Upper lobe of right lung (tissue), 1 donor: ENCODE results near the gene CCDC24. TPM values are rescaled to one million over a fixed set of nuclear protein-coding genes. Genes with fewer than 3 reads are reported as not detected.

Source experiments
- ATAC-seq: fragments of 200-7000 bp; cut with Tn5 transposase; one replicate; pipeline ENCODE4 v1.9.1; 2020; ENCODE audit warnings: mild to moderate bottlenecking, moderate library complexity
- DNase-seq: peaks from one replicate; pipeline ENCODE4 v3.0.0-alpha.2; 2020
- H3K27ac ChIP-seq: fragments of 200-600 bp; one replicate; pipeline ENCODE4 v1.8.0; 2022
- H3K27me3 ChIP-seq: fragments of 200-600 bp; one replicate; pipeline ENCODE4 v1.8.0; 2022; ENCODE audit warnings: mild to moderate bottlenecking
- H3K36me3 ChIP-seq: fragments of 200-600 bp; one replicate; pipeline ENCODE4 v1.8.0; 2022
- H3K4me1 ChIP-seq: fragments of 200-600 bp; one replicate; pipeline ENCODE4 v1.8.0; 2022
- H3K4me3 ChIP-seq: fragments of 200-600 bp; one replicate; pipeline ENCODE4 v1.8.0; 2022; ENCODE audit warnings: mild to moderate bottlenecking
- H3K9me3 ChIP-seq: fragments of 200-600 bp; one replicate; pipeline ENCODE4 v1.8.0; 2022
- intact Hi-C: fragments of 100-400 bp; cut with DNase I; formaldehyde crosslinking; loops from one replicate; pipeline ENCODE4 v1.11.0; 2022
- total RNA-seq: library from RNA; stranded (reverse); fragmentation: NEBNext Ultra II Directional; extraction: Animal tissue kit (Norgen Biotek cat#: 25700); gene quantifications from one replicate; pipeline ENCODE4 v1.2.1, GENCODE V29; 2021
- TF ChIP-seq, protein P1 (sequence below): fragments of 200-600 bp; IDR thresholded peaks from one replicate; pipeline ENCODE4 v1.8.0; 2022; ENCODE audit warnings: antibody characterized with exemption
- donor health status: DM: no; HTN: yes; CAD: no; lungs with severe emphysema.

The CCDC24 gene
- total RNA-seq, 1 donor from 2014 or later: 5.3 TPM

DNA sequence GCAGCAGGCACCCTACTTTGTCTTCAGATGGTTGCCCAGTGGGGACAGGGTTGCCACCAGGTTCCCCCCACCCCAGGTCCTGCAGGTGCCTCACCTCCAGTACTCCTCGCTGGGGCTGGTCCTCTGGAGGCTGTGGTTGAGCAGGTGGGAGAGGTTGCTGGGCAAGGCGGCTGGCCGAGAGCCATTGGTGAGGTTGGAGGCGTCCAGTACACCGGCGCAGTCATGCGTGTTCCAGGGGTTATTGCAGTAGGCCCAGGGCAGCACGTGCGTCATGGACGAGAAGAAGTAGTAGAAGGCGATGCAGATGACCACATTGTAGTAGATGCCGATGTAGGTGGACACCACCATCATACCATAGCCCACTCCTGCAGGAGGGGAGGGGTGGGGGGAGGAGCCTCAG is 16.9 kb downstream of the CCDC24 start:
- TF ChIP-seq, protein P1, sequence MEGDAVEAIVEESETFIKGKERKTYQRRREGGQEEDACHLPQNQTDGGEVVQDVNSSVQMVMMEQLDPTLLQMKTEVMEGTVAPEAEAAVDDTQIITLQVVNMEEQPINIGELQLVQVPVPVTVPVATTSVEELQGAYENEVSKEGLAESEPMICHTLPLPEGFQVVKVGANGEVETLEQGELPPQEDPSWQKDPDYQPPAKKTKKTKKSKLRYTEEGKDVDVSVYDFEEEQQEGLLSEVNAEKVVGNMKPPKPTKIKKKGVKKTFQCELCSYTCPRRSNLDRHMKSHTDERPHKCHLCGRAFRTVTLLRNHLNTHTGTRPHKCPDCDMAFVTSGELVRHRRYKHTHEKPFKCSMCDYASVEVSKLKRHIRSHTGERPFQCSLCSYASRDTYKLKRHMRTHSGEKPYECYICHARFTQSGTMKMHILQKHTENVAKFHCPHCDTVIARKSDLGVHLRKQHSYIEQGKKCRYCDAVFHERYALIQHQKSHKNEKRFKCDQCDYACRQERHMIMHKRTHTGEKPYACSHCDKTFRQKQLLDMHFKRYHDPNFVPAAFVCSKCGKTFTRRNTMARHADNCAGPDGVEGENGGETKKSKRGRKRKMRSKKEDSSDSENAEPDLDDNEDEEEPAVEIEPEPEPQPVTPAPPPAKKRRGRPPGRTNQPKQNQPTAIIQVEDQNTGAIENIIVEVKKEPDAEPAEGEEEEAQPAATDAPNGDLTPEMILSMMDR: no peak
- no peaks in the 10 kb centered on the region for H3K36me3 ChIP-seq
- H3K4me1 ChIP-seq: no peaks in the 10 kb centered on the region
- H3K27me3 ChIP-seq: no peaks in the 10 kb centered on the region
- ATAC-seq (no peak), DNase-seq (no peak)
- intact Hi-C loops: no loop called here
- no peak overlapping the region for H3K4me3 ChIP-seq
- H3K27ac ChIP-seq: no peak overlapping the region
- no peaks in the 10 kb centered on the region for H3K9me3 ChIP-seq

DNA sequence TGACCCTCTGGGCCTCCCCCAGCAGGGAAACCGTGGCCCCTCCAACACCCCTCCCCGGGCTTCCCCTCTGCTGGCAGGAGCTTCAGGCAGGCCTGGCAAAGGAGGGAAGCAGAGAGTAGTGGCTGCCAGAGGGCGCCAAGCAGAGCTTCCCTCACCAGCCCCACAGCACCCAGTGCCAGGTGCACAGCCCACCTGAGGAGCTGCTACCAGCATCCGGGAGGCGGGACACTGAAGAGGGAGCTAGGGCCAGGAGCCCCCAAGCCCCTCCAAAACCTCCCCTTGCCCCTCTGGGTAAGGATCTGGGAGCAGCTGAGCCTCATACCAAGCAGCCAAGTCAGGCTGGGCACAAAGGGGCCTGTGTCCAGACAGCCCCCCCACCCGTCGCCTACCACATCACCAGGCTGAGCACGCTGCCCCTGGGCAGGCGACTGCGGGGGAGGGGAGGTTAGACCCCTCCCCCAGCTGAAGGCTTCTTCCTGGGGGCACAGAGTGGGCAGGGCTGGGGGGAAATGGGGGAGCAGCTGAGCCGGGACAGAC is 19.6 kb downstream of the CCDC24 start:
- H3K9me3 ChIP-seq: no peaks in the 10 kb centered on the region
- H3K27me3 ChIP-seq: no peaks in the 10 kb centered on the region
- no peak for ATAC-seq
- DNase-seq: no peak
- intact Hi-C loops: no loop called here
- TF ChIP-seq, protein P1: no peak
- no peak overlapping the region for H3K4me3 ChIP-seq
- no peak overlapping the region for H3K27ac ChIP-seq
- H3K36me3 ChIP-seq: no peaks in the 10 kb centered on the region
- H3K4me1 ChIP-seq: no peaks in the 10 kb centered on the region

DNA sequence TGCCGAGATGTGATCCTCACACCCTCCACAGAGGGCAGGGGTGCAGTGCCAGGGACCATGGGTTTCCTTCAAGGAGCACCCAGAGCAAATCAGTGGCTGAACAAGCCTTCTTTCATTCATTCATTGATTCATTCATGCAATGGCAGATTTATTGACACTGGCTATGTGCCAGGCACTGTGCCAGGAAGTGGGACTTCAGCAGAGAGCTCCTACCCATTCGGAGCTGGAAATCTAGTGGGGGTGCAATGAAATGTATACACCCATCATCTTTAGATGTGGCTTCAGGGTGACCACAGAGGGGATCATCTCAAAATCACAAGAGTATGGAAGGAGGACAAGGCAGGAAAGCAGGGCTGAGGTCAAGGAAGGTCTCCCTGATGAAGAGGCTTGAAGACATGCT is 21.0 kb downstream of the CCDC24 start:
- DNase-seq (no peak), ATAC-seq (no peak)
- intact Hi-C loops: no loop called here
- Histone ChIP-seq H3K27me3 (no peaks in the 10 kb centered on the region), H3K4me3 (no peak overlapping the region), H3K4me1 (no peaks in the 10 kb centered on the region), H3K36me3 (no peaks in the 10 kb centered on the region), H3K27ac (no peak overlapping the region), H3K9me3 (no peaks in the 10 kb centered on the region)
- TF ChIP-seq, protein P1: no peak

DNA sequence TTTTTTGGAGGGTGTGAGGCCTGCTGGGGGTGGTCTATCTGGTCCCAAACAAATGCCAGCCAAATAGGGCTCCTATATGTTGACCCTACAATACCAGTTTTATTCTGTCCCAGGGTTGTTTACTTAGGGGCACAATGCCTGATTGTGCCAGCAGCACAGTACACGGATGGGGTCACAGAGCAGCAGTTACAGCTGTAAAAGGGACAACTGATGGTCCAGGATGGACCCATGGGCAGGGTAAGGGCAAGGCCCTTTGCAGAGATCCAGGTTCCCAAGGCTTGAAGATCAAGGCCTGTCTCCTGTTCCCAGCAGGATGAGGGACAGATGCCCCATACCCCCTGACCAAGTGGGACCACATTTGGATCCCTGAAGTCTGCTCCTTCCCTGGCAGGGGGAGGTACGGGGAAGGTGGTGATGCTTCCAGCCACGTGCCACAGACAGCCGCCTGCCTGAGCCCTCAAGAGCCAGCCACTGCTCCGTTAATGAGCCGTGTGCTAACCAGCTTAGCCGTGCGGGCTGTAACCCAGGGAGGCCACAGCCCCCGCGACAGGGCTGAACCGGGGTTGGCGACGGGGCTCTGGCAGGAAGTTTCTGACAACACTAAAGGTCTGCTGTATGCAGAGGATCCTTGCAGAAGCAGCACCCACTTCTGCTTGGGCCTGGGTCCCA is 21.7 kb downstream of the CCDC24 start:
- Histone ChIP-seq H3K27me3 (no peaks in the 10 kb centered on the region), H3K36me3 (no peaks in the 10 kb centered on the region), H3K4me1 (no peaks in the 10 kb centered on the region), H3K27ac (no peak overlapping the region), H3K4me3 (no peak overlapping the region), H3K9me3 (no peaks in the 10 kb centered on the region)
- ATAC-seq (no peak), DNase-seq (no peak)
- intact Hi-C loops: no loop called here
- TF ChIP-seq, protein P1: no peak

DNA sequence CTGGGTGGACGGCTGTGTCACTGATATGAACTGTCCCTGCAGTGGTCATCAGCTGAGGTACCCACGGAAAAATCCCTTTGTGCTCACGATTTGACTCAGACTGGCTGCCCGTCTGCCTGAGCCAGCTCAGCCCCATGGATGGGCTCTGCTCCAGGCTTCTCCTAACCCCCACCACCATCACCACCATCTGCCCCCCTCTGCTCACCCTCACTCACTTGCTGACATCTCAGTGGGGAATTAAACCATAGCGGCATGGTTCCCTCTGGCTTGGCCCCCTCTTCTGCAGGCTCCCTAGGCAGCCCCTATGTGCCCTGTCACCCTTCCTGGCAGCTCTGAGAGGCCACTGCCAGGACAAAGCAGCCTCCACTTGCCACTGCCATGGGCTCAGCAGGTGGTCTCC is 22.6 kb downstream of the CCDC24 start:
- TF ChIP-seq, protein P1: no peak
- no peak overlapping the region for H3K27ac ChIP-seq
- no peaks in the 10 kb centered on the region for H3K27me3 ChIP-seq
- intact Hi-C loops: no loop called here
- H3K9me3 ChIP-seq: no peaks in the 10 kb centered on the region
- DNase-seq (no peak), ATAC-seq (no peak)
- no peak overlapping the region for H3K4me3 ChIP-seq
- no peaks in the 10 kb centered on the region for H3K4me1 ChIP-seq
- no peaks in the 10 kb centered on the region for H3K36me3 ChIP-seq
